A549 (cell line): Measurements from ENCODE around the gene KCNH2. TPM values are rescaled to one million over a fixed set of nuclear protein-coding genes. Genes with fewer than 3 reads are reported as not detected.

ENCODE experiments used
- ATAC-seq, 2 experiments: fragments of 200-7000 bp in 1 of 2; fragments of >200 bp in 1 of 2; cut with Nextera tagmentation in 1 of 2; cut with Tn5 transposase in 1 of 2; 3 replicates each; pipeline versions ENCODE4 v1.8.0 to v1.9.1; 2018 to 2020; ENCODE audit warnings: mild to moderate bottlenecking in 1 of 2, moderate library complexity in 1 of 2
- CTCF ChIA-PET: fragments of 300-600 bp; sonication (Branson Sonifier 250); formaldehyde crosslinking; extraction: SDS; loops from one replicate; lab custom pipeline; 2021; ENCODE audit warnings: antibody characterized with exemption, inconsistent platforms; lab: Yijun Ruan, JAX
- POLR2A ChIA-PET: fragments of 350-600 bp; formaldehyde crosslinking; extraction: SDS; loops from one replicate; lab custom pipeline; 2021; ENCODE audit warnings: antibody characterized with exemption, inconsistent platforms; lab: Yijun Ruan, JAX
- DNase-seq, 2 experiments: peaks; one replicate each; pipeline versions ENCODE4 v3.0.0 to v3.0.0-alpha.2; 2011 to 2016; ENCODE audit warnings: low read depth in 1 of 2, low spot score in 1 of 2
- FAIRE-seq: peaks from 2 replicates; lab custom pipeline; 2011; peaks lifted over from hg19 to GRCh38; lab: Jason Lieb, UNC
- H3K27ac ChIP-seq, 2 experiments: fragments of >200 bp; sonication (Bioruptor Twin); formaldehyde crosslinking; 3 replicates each; pipeline ENCODE4 v1.5.1; 2016 to 2017
- H3K4me1 ChIP-seq: fragments of >200 bp; sonication (Bioruptor Twin); formaldehyde crosslinking; 3 replicates; pipeline ENCODE4 v1.6.1; 2016
- H3K4me2 ChIP-seq: fragments of >200 bp; sonication (Bioruptor Twin); formaldehyde crosslinking; 3 replicates; pipeline ENCODE4 v1.6.1; 2016
- H3K4me3 ChIP-seq: fragments of >200 bp; sonication (Bioruptor Twin); formaldehyde crosslinking; 3 replicates; pipeline ENCODE4 v1.5.1; 2016
- H3K9me3 ChIP-seq: fragments of >200 bp; sonication (Bioruptor Twin); formaldehyde crosslinking; 3 replicates; pipeline ENCODE4 v1.6.1; 2016
- BCL3 ChIP-seq: fragments of >200 bp; sonication (Bioruptor Twin); formaldehyde crosslinking; IDR thresholded peaks from 3 replicates; pipeline ENCODE4 v1.6.1; 2016
- BHLHE40 ChIP-seq: IDR thresholded peaks from 2 replicates; pipeline ENCODE4 v1.6.1; 2012; ENCODE audit warnings: low read depth, low read length, inconsistent platforms
- CHD2 ChIP-seq: fragments of 150-350 bp; IDR thresholded peaks from 2 replicates; pipeline ENCODE4 v1.6.1; 2014; ENCODE audit warnings: low read length; ENCODE audit not compliant: partially characterized antibody
- CTCF ChIP-seq: fragments of >200 bp; sonication (Bioruptor Twin); formaldehyde crosslinking; IDR thresholded peaks from 3 replicates; pipeline ENCODE4 v1.5.1; 2016
- E2F6 ChIP-seq: IDR thresholded peaks from 2 replicates; pipeline ENCODE4 v1.6.1; 2012; ENCODE audit warnings: low read depth, borderline replicate concordance
- EHMT2 ChIP-seq: fragments of 200-600 bp; sonication (generic); IDR thresholded peaks from 2 replicates; pipeline ENCODE4 v1.6.1; 2016; ENCODE audit warnings: antibody characterized with exemption, low read depth, mild to moderate bottlenecking, moderate library complexity
- ELK1 ChIP-seq: fragments of 150-350 bp; IDR thresholded peaks from 2 replicates; pipeline ENCODE4 v1.6.1; 2014; ENCODE audit warnings: low read depth, mild to moderate bottlenecking, low read length
- EP300 ChIP-seq, 2 experiments: fragments of >200 bp; sonication (Bioruptor Twin); formaldehyde crosslinking; IDR thresholded peaks; 2 replicates in 1 of 2; 3 replicates in 1 of 2; pipeline ENCODE4 v1.6.1; 2016 to 2017
- HES2 ChIP-seq: fragments of >200 bp; sonication (Bioruptor Twin); formaldehyde crosslinking; IDR thresholded peaks from 2 replicates; pipeline ENCODE4 v1.6.1; 2016
- HMGXB4 ChIP-seq: fragments of 250-450 bp; sonication (Bioruptor Pico); IDR thresholded peaks from 2 replicates; pipeline ENCODE4 v1.5.0; 2021; ENCODE audit warnings: mild to moderate bottlenecking, moderate library complexity, borderline replicate concordance
- HOXB13 ChIP-seq: fragments of 250-450 bp; sonication (Bioruptor Pico); IDR thresholded peaks from 2 replicates; pipeline ENCODE4 v1.5.0; 2020; ENCODE audit warnings: low read depth, mild to moderate bottlenecking, moderate library complexity
- JUN ChIP-seq, 2 experiments: fragments of >200 bp; sonication (Bioruptor Twin); formaldehyde crosslinking; IDR thresholded peaks; 2 replicates in 1 of 2; 3 replicates in 1 of 2; pipeline ENCODE4 v1.6.1; 2016 to 2017
- KDM1A ChIP-seq: fragments of 200-600 bp; sonication (generic); IDR thresholded peaks from 2 replicates; pipeline ENCODE4 v1.6.1; 2016; ENCODE audit warnings: low read depth, mild to moderate bottlenecking
- NR3C1 ChIP-seq: fragments of >200 bp; sonication (Bioruptor Twin); formaldehyde crosslinking; IDR thresholded peaks from 3 replicates; pipeline ENCODE4 v1.6.1; 2017
- PHF8 ChIP-seq: fragments of 200-600 bp; sonication (generic); IDR thresholded peaks from 2 replicates; pipeline ENCODE4 v1.6.1; 2016; ENCODE audit warnings: low read depth, mild to moderate bottlenecking, antibody characterized with exemption, moderate library complexity, borderline replicate concordance
- POLR2A ChIP-seq: IDR thresholded peaks from 2 replicates; pipeline ENCODE4 v1.6.1; 2012; ENCODE audit warnings: mild to moderate bottlenecking, low read length
- RAD21 ChIP-seq, 2 experiments: fragments of >200 bp in 1 of 2; sonication (Bioruptor Twin) in 1 of 2; formaldehyde crosslinking in 1 of 2; IDR thresholded peaks in 1 of 2; conservative IDR thresholded peaks in 1 of 2; 2 replicates in 1 of 2; 3 replicates in 1 of 2; pipeline ENCODE4 v1.6.1; 2012 to 2018; ENCODE audit warnings: inconsistent platforms in 1 of 2
- RARB ChIP-seq: fragments of 250-450 bp; sonication (Bioruptor Pico); IDR thresholded peaks from 2 replicates; pipeline ENCODE4 v1.8.0; 2021; ENCODE audit warnings: mild to moderate bottlenecking, moderate library complexity
- RCOR1 ChIP-seq: fragments of 150-350 bp; IDR thresholded peaks from 2 replicates; pipeline ENCODE4 v1.6.1; 2014; ENCODE audit warnings: antibody characterized with exemption, low read length, low read depth
- USF2 ChIP-seq: fragments of 450-650 bp; IDR thresholded peaks from 2 replicates; pipeline ENCODE4 v1.6.1; 2014; ENCODE audit warnings: antibody characterized with exemption
- ZSCAN20 ChIP-seq: fragments of 250-450 bp; sonication (Bioruptor Pico); IDR thresholded peaks from 2 replicates; pipeline ENCODE4 v1.8.0; 2022; ENCODE audit warnings: mild to moderate bottlenecking, moderate library complexity
- WGBS: methylation state at CpG from one replicate; pipeline ENCODE4 v1.1.6; 2017; ENCODE audit errors: missing lambda C conversion rate; 5-methylcytosine and 5-hydroxymethylcytosine counted together
- polyA plus RNA-seq, 4 experiments: library from polyadenylated mRNA; depleted of rRNA in 3 of 4; stranded (reverse); fragments of >200 nt; fragmentation: RNase III in 1 of 4; extraction: RNeasy Plus Mini Kit Qiagen cat#74134 plus additional on column Dnase treatment in 1 of 4; gene quantifications; 2 replicates in 3 of 4; 3 replicates in 1 of 4; pipeline ENCODE4 v1.2.3, GENCODE V29; 2011 to 2017

Gene KCNH2
- polyA plus RNA-seq, 2 of the 4 experiments (the other 2 are of a cell fraction): 0.26 to 0.41 TPM

- ATAC-seq: no peak
- Histone ChIP-seq H3K4me2 (no peak overlapping the region), H3K27ac (no peak overlapping the region), H3K9me3 (no peaks in the 10 kb centered on the region)
- ChIA-PET CTCF (interaction anchor here (0.5 to 2.9 kb wide), 4 partner anchors 17 to 143 kb away, joined by 3 to 18 read pairs (median 12); no protein-coding TSS in a partner anchor), POLR2A (no interaction called here)
- FAIRE-seq: no peak
- WGBS: 58% methylated on average over 15 of the region's 15 CpGs
- DNase-seq: no peak
- TF ChIP-seq HES2 (no peak), KDM1A (no peak), BHLHE40 (no peak), POLR2A (no peak), ELK1 (no peak), BCL3 (no peak), E2F6 (no peak), NR3C1 (no peak), EP300 (IDR thresholded peaks at IDR 0.05) (no peak), CHD2 (no peak)
- TF ChIP-seq, all 56 proteins: peak for 0
- no peak overlapping the region for H3K4me3 ChIP-seq
- H3K4me1 ChIP-seq: no peaks in the 10 kb centered on the region
Measured at GRCh38 chr7:150968056-150968733, 9.9 kb downstream of the KCNH2 start.

- no peaks in the 10 kb centered on the region for H3K9me3 ChIP-seq
- WGBS: 63% methylated on average over 6 of the region's 6 CpGs
- no peak overlapping the region for H3K4me2 ChIP-seq
- H3K4me3 ChIP-seq: no peak overlapping the region
- ChIA-PET POLR2A (no interaction called here), CTCF (interaction anchor here (0.5 to 2.9 kb wide), 5 partner anchors 18 to 164 kb away, joined by 3 to 18 read pairs (median 11); no protein-coding TSS in a partner anchor)
- no peak for DNase-seq
- ATAC-seq: no peak
- H3K27ac ChIP-seq: no peak overlapping the region
- no peaks in the 10 kb centered on the region for H3K4me1 ChIP-seq
- TF ChIP-seq PHF8 (no peak), USF2 (no peak), RAD21 (conservative IDR thresholded peaks at IDR 0.05 in 1 of 2, IDR thresholded peaks at IDR 0.05 in 1 of 2) (no peak), JUN (IDR thresholded peaks at IDR 0.05) (no peak), RCOR1 (no peak), CTCF (no peak), KDM1A (no peak), RARB (CRISPR knock-in tag) (no peak), EHMT2 (no peak), ZSCAN20 (CRISPR knock-in tag) (no peak), HMGXB4 (CRISPR knock-in tag) (no peak), HOXB13 (no peak)
- FAIRE-seq: no peak
Measured at GRCh38 chr7:150967349-150967748, 10.8 kb downstream of the KCNH2 start.
